Hepatic stellate cell (primary cell): ENCODE results near the gene ST6GALNAC4.
A peak's percentile ranks its signal among the peaks of the same experiment; 100 is the strongest.
"Not testable (repeated sequence)": the region's sequence is repeated elsewhere in the genome, so short reads cannot be mapped to it uniquely, and the experiment has no call there.

Source experiments
- DNase-seq: peaks from one replicate; pipeline ENCODE4 v3.0.0; 2011; ENCODE audit warnings: low spot score

Gene ST6GALNAC4

GRCh38 chr9:127870153-127870491, 46.7 kb downstream of the ST6GALNAC4 start:
- not testable (repeated sequence) for DNase-seq

DNA sequence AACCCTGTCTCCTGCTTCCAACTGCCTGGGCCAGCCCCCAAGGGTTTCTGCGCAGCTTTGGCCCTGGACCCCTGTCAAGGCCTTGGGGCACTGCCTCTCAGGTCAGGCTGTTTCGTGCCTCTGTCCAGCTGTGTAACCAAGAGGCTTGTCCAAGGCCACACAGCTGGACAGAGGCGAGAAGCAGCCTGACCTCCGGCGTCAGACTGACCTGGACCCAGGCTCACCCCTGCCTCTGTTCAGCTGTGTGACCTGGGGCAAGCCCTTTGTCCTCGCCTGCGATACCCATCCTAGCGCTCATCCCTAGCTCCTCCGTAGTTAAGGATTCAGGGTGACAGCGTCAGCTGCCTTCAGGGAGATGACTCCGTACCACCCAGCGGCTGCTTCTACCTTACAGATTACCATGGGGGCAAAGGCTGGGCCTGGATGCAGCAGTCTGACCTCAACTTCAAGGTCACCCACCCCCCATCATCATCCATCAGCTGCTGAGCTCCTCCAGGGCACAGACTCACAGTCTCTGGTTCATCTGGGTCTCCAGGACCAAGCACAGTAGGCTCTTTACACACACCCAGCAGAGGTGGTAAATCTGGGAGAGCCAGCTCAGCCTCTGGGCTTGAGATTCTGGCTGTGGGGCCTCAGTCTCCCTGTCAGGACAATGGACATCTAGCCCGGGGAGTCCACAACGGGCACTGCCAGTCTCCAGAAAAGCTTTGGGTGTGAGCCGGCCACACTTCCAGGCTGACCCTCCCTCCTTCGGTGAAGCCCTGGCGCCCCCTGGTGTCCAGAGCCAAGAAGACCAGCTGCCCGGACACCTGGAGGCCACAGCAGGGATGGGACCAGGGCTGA, 47.3 kb downstream of the ST6GALNAC4 start:
- DNase-seq = peak; percentile 96

- DNase-seq = no peak
Observed at GRCh38 chr9:127868278-127868902, 48.5 kb downstream of the ST6GALNAC4 start.

DNA sequence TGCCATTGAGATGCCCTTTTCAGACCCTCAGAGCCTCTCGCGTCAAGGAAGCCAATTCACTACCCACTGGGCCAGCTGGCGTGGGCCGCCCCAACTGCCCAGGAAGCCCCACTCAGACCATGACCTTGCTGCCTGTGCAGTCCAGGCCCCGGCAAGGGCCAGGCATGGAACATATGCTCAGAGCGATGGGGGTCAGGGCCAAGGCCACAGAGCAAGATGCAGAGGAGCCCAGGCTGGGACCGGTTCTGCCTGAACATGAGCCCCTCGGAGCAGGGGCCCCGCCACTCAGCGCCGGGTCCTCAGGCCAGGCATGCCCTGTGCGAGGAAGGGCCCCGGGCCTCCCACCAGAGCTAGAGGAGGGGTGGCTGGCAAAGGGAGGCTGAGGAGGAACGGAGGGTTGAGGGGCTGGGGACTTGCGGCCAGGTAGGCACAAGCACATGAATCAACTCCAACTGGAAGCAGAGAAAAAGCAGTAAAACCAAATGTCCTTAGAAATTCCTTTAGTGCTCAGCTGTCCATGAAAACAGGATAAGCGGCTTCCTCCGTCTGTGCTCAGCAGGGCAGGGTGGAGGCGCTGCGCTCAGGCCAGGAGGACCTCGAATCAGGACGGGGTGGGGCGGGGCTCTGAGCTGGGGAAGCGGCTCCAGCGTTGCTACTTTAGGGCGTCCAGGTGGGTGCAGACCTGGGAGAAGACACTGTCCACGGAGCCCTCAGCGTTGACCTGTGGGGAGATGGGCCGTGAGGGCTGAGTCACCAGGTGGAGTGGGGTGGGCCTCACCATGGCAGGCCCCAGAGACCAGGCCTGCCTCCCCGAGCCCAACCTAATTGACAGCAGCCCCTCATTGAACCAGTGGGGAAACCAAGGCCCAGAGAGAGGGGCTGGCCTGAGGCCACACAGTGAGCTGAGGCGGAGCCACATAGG, 49.2 kb downstream of the ST6GALNAC4 start:
- no peak for DNase-seq

DNA sequence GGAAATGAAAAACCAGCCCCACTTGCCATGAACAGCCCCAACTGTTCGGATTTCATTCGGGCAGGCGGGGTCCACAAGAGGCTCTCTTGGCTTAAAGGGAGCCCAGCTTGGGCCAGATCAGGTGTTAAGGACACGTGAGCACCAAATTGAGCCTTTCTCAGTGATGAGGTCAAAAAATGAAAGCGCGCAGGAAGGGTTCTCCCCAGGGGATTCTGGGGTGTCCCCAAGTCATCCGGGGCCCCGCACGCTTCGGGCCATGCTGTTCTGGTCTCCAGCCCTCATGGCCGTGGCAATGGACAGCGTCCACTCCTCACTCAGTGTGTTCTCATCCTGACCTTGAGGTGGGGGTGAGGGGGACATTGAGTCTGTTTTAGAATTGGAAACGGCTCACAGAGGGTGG, 50.3 kb downstream of the ST6GALNAC4 start:
- DNase-seq = no peak

GRCh38 chr9:127865645-127866464, 51.0 kb downstream of the ST6GALNAC4 start:
- no peak for DNase-seq

DNA sequence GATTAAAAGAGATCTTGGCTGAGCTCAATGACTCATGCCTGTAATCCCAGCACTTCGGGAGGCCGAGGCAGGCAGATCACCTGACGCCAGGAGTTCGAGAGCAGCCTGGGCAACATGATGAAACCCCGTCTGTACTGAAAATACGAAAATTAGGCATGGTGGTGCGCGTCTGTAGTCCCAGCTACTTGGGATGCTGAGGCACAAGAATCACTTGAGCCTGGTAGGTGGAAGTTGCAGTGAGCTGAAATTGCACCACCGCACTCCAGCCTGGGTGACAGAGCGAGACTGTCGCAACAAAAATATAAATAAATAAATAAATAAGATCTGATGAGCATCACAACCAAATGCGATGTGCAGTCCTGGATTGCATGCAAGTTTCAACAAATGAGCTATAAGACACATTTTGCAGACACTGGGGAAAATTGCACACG, 53.6 kb downstream of the ST6GALNAC4 start:
- DNase-seq = no peak

GRCh38 chr9:127862075-127863011, 54.5 kb downstream of the ST6GALNAC4 start:
- no peak for DNase-seq

GRCh38 chr9:127860779-127861178, 56.1 kb downstream of the ST6GALNAC4 start:
- no peak for DNase-seq

- DNase-seq = no peak
Observed at GRCh38 chr9:127860260-127860659, 56.6 kb downstream of the ST6GALNAC4 start.

GRCh38 chr9:127858041-127858512, 58.8 kb downstream of the ST6GALNAC4 start:
- peak; percentile 74 for DNase-seq
